DND-41 (cell line): Measurements from ENCODE around the gene XXYLT1.

Experiments used
- EZH2 ChIP-seq: IDR thresholded peaks from 3 replicates; pipeline ENCODE4 v1.6.1; 2012; ENCODE audit warnings: borderline replicate concordance, low read depth, mild to moderate bottlenecking, moderate library complexity, low read length, inconsistent platforms; ENCODE audit not compliant: severe bottlenecking
- TF ChIP-seq, protein P1 (sequence below): IDR thresholded peaks from 2 replicates; pipeline ENCODE4 v1.5.1; 2012; ENCODE audit warnings: borderline replicate concordance, low read length, moderate library complexity, mild to moderate bottlenecking; ENCODE audit not compliant: poor library complexity, severe bottlenecking; ENCODE audit errors: extremely low read depth

DNA sequence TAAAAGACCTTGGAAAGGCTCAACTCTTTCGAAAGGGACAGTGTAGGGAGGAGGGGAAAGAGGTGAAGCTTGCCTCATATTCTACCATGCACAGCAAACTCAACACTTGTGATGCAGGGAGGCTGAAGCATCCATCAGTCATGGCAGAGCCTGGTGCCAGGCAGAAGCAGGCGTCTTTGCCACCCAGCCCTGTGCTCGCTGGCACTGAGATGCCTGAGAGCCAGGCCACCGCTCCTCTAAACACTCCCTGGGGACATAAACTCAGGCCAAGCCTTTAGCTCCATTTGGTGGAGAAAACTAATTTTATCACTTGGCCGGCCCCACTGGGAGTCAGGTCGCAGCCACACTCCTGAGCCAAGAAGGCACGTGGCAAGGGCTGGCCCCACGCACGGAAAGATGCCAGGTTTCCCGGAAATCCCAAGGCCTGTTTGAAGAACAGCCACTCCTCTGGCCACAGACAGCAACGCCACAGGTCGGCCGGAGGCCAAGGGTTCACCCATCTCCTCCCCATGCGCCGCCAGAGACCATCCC is 30.7 kb downstream of the XXYLT1 start:
- TF ChIP-seq, protein P1, sequence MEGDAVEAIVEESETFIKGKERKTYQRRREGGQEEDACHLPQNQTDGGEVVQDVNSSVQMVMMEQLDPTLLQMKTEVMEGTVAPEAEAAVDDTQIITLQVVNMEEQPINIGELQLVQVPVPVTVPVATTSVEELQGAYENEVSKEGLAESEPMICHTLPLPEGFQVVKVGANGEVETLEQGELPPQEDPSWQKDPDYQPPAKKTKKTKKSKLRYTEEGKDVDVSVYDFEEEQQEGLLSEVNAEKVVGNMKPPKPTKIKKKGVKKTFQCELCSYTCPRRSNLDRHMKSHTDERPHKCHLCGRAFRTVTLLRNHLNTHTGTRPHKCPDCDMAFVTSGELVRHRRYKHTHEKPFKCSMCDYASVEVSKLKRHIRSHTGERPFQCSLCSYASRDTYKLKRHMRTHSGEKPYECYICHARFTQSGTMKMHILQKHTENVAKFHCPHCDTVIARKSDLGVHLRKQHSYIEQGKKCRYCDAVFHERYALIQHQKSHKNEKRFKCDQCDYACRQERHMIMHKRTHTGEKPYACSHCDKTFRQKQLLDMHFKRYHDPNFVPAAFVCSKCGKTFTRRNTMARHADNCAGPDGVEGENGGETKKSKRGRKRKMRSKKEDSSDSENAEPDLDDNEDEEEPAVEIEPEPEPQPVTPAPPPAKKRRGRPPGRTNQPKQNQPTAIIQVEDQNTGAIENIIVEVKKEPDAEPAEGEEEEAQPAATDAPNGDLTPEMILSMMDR: no peak
- no peak for TF ChIP-seq EZH2
